Activated CD4-positive, alpha-beta memory T cell treated with anti-CD3 and anti-CD28 coated beads, Interleukin-2, amount 10 ng/mL, durations not matched to agents 7 days and 5 days (primary cell): ENCODE data around the gene TREML2. TPM values are rescaled to one million over a fixed set of nuclear protein-coding genes. Genes with fewer than 3 reads are reported as not detected.

Experiments
- CTCF ChIA-PET: fragments of 350-600 bp; sonication (Branson Sonifier 250); formaldehyde crosslinking; loops from one replicate; lab custom pipeline; 2021; ENCODE audit warnings: antibody characterized with exemption, inconsistent platforms; lab: Charles Lee
- POLR2A ChIA-PET: fragments of 350-600 bp; sonication (Branson Sonifier 250); formaldehyde crosslinking; loops from one replicate; lab custom pipeline; 2021; ENCODE audit warnings: antibody characterized with exemption; lab: Charles Lee
- DNase-seq: peaks from one replicate; pipeline ENCODE4 v3.0.0-alpha.2; 2020
- H3K27ac Mint-ChIP-seq: one replicate; pipeline ENCODE4 v1.8.0; 2021; ENCODE audit warnings: mild to moderate bottlenecking, mixed read lengths
- H3K27me3 Mint-ChIP-seq: one replicate; pipeline ENCODE4 v1.8.0; 2021; ENCODE audit warnings: mixed read lengths
- H3K36me3 Mint-ChIP-seq: one replicate; pipeline ENCODE4 v1.8.0; 2021; ENCODE audit warnings: low read depth, mixed read lengths
- H3K4me1 Mint-ChIP-seq: one replicate; pipeline ENCODE4 v1.8.0; 2021; ENCODE audit warnings: mixed read lengths
- H3K4me3 Mint-ChIP-seq: one replicate; pipeline ENCODE4 v1.8.0; 2021; ENCODE audit warnings: mild to moderate bottlenecking, mixed read lengths
- H3K9me3 Mint-ChIP-seq: one replicate; pipeline ENCODE4 v1.8.0; 2021; ENCODE audit warnings: mixed read lengths
- total RNA-seq, 2 experiments: library from RNA; stranded (reverse); gene quantifications; one replicate each; pipeline ENCODE4 v1.2.3, GENCODE V29; 2021

Gene TREML2
- total RNA-seq, 2 experiments from 2014 or later, result 19.2 to 21.5 TPM

GRCh38 chr6:41184761-41185160, 16.2 kb downstream of the TREML2 start:
- CTCF ChIA-PET, result no interaction called here
- peak; percentile 12 for DNase-seq
- no peak overlapping the region for H3K4me3 Mint-ChIP-seq
- peaks cover under 1% of the 10 kb centered on the region for H3K27me3 Mint-ChIP-seq
- H3K9me3 Mint-ChIP-seq, result peaks cover 5% of the 10 kb centered on the region
- peaks cover 6% of the 10 kb centered on the region for H3K36me3 Mint-ChIP-seq
- POLR2A ChIA-PET, result interaction anchor here (1.2 kb wide), 1 partner anchor 16 kb away, joined by 7 read pairs; the partner anchor contains the start of gene TREML2
- H3K4me1 Mint-ChIP-seq, result peaks cover 50% of the 10 kb centered on the region
- no peak overlapping the region for H3K27ac Mint-ChIP-seq

DNA sequence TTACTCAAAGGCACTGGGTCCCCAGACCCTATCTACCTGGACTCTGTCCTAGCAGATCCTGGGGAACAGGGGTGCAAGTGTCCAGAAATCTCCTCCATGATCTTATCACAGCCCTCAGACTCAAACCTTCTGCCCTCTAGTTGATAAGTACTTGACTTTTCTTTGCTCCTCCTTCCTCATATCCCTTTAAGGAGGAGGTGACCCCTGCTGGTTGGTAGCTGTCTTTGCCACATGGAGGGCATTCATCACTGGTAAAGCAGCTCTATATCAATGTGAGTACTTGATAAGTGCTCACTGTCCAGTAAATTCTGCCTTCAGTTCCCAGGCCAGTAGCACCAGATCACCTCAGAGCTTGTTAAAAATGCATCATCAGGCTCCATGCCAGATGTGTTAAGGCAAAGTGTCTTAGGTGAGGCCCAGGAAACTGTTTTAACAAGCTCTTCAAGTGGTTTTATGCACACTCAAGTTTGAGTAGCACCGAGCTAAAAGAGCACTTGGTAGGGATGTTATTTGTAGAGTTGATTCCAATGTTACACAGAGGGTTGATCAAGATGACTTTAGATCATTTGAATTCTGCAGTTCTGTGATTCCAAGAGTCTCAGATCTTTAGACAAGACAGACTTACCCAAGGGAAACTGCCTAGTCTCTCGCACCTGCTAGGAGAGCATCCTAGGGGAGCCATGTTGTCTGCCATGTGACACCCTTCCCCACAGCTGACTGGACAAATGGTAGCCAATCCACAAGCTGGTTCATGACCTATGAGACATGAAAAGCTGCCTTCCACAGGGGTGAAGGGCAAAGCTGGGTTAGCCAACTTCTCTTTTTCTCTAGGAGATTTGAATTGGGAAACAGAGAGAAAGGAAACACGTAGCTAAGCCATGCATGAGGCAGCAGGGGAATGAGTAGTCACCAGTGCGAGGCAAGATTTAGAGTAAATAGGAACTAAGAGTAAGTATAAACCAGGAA, 18.6 kb downstream of the TREML2 start:
- no peaks in the 10 kb centered on the region for H3K9me3 Mint-ChIP-seq
- H3K4me3 Mint-ChIP-seq, result no peak overlapping the region
- peaks cover 33% of the 10 kb centered on the region for H3K4me1 Mint-ChIP-seq
- POLR2A ChIA-PET, result interaction anchor here (1.5 kb wide), 1 partner anchor 110 kb away, joined by 5 read pairs; the partner anchor contains the start of genes NFYA and OARD1
- DNase-seq, result peak; percentile 68
- CTCF ChIA-PET, result interaction anchor here (0.7 to 3.7 kb wide), 31 partner anchors 8 to 427 kb away, joined by 3 to 51 read pairs (median 6); partner anchors contain the start of genes NFYA, OARD1, TREML1 and TREML2
- H3K27ac Mint-ChIP-seq, result no peak overlapping the region
- peaks cover 11% of the 10 kb centered on the region for H3K27me3 Mint-ChIP-seq
- no peaks in the 10 kb centered on the region for H3K36me3 Mint-ChIP-seq

DNA sequence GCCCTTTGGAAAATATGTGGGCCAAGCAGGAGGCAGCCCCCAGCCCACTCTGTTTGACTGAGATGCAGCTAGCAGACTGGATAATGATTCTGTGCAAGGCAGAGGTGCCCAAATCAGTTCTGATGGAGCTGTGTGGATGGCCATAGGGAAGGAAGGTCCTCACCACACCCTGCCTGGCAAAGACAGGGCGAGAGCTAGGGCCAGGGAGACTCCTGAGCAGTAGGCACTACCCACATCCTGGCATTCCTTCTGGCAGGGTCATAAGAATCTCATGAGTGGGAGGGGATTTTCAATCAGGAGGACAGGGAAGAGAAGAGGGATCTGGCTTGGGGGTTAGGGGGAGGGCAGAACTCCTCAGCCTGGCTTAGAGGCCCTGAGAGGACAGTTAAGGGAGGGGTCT, 19.4 kb downstream of the TREML2 start:
- H3K4me1 Mint-ChIP-seq, result peaks cover 28% of the 10 kb centered on the region
- POLR2A ChIA-PET, result interaction anchor here (0.7 to 1.5 kb wide), 2 partner anchors 110 to 138 kb away, joined by 3 to 5 read pairs; partner anchors contain the start of genes NFYA and OARD1
- no peaks in the 10 kb centered on the region for H3K9me3 Mint-ChIP-seq
- no peaks in the 10 kb centered on the region for H3K36me3 Mint-ChIP-seq
- H3K4me3 Mint-ChIP-seq, result no peak overlapping the region
- H3K27ac Mint-ChIP-seq, result peak overlapping the region; percentile 2
- no peak for DNase-seq
- peaks cover 16% of the 10 kb centered on the region for H3K27me3 Mint-ChIP-seq
- CTCF ChIA-PET, result interaction anchor here (0.7 to 3.7 kb wide), 22 partner anchors 8 to 154 kb away, joined by 3 to 51 read pairs (median 6); partner anchors contain the start of gene TREML2

DNA sequence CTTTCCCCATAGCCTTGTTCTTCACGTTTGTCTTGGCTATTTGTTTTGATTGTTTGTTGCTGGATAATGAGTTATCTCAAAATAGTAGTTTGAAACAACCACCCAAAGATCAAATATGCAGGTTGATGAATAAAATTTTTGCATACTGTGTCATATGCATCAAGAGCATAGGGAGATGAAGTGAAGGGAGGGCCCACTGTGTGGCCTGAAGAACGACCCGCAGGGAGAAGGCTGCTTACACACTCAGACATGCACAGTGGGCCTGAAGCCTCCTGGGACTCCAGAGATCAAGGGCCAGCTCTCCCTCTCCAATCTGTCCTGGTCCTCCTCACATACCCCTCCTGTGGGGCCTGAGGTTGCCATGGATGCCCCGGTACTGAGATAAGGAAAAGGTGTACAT, 21.8 kb downstream of the TREML2 start:
- POLR2A ChIA-PET, result no interaction called here
- H3K4me1 Mint-ChIP-seq, result peaks cover 13% of the 10 kb centered on the region
- peaks cover 30% of the 10 kb centered on the region for H3K27me3 Mint-ChIP-seq
- CTCF ChIA-PET, result interaction anchor here (1.9 kb wide), 1 partner anchor 12 kb away, joined by 6 read pairs; no protein-coding TSS in a partner anchor
- no peak for DNase-seq
- H3K36me3 Mint-ChIP-seq, result no peaks in the 10 kb centered on the region
- H3K27ac Mint-ChIP-seq, result no peak overlapping the region
- no peak overlapping the region for H3K4me3 Mint-ChIP-seq
- no peaks in the 10 kb centered on the region for H3K9me3 Mint-ChIP-seq

- ChIA-PET POLR2A (no interaction called here), CTCF (interaction anchor here (2.0 kb wide), 1 partner anchor 85 kb away, joined by 4 read pairs; no protein-coding TSS in a partner anchor)
- no peaks in the 10 kb centered on the region for H3K36me3 Mint-ChIP-seq
- H3K27me3 Mint-ChIP-seq, result peaks cover 30% of the 10 kb centered on the region
- no peak overlapping the region for H3K27ac Mint-ChIP-seq
- H3K4me1 Mint-ChIP-seq, result peaks cover 12% of the 10 kb centered on the region
- H3K9me3 Mint-ChIP-seq, result no peaks in the 10 kb centered on the region
- no peak for DNase-seq
- no peak overlapping the region for H3K4me3 Mint-ChIP-seq
Measured at GRCh38 chr6:41177695-41178094, 23.3 kb downstream of the TREML2 start.

GRCh38 chr6:41177287-41177686, 23.7 kb downstream of the TREML2 start:
- Mint-ChIP-seq H3K27me3 (peaks cover 30% of the 10 kb centered on the region), H3K4me3 (no peak overlapping the region), H3K36me3 (no peaks in the 10 kb centered on the region), H3K9me3 (no peaks in the 10 kb centered on the region), H3K4me1 (peaks cover 9% of the 10 kb centered on the region), H3K27ac (no peak overlapping the region)
- DNase-seq, result no peak
- CTCF ChIA-PET, result interaction anchor here (0.9 to 2.0 kb wide), 2 partner anchors 85 to 97 kb away, joined by 3 to 4 read pairs; no protein-coding TSS in a partner anchor
- POLR2A ChIA-PET, result no interaction called here

GRCh38 chr6:41176189-41176588, 24.8 kb downstream of the TREML2 start:
- CTCF ChIA-PET, result interaction anchor here (0.9 to 2.0 kb wide), 3 partner anchors 84 to 108 kb away, joined by 3 to 4 read pairs (median 3); no protein-coding TSS in a partner anchor
- no peak overlapping the region for H3K27ac Mint-ChIP-seq
- H3K4me1 Mint-ChIP-seq, result no peaks in the 10 kb centered on the region
- H3K9me3 Mint-ChIP-seq, result no peaks in the 10 kb centered on the region
- POLR2A ChIA-PET, result no interaction called here
- H3K27me3 Mint-ChIP-seq, result peaks cover 30% of the 10 kb centered on the region
- H3K36me3 Mint-ChIP-seq, result no peaks in the 10 kb centered on the region
- H3K4me3 Mint-ChIP-seq, result no peak overlapping the region
- DNase-seq, result no peak

GRCh38 chr6:41175084-41175483, 25.9 kb downstream of the TREML2 start:
- Mint-ChIP-seq H3K27ac (no peak overlapping the region), H3K36me3 (no peaks in the 10 kb centered on the region), H3K27me3 (peaks cover 30% of the 10 kb centered on the region), H3K9me3 (no peaks in the 10 kb centered on the region), H3K4me3 (no peak overlapping the region), H3K4me1 (no peaks in the 10 kb centered on the region)
- CTCF ChIA-PET, result no interaction called here
- no peak for DNase-seq
- POLR2A ChIA-PET, result no interaction called here

GRCh38 chr6:41174610-41175009, 26.3 kb downstream of the TREML2 start:
- ChIA-PET POLR2A (no interaction called here), CTCF (interaction anchor here (1.9 kb wide), 1 partner anchor 8 kb away, joined by 10 read pairs; no protein-coding TSS in a partner anchor)
- Mint-ChIP-seq H3K27me3 (peaks cover 28% of the 10 kb centered on the region), H3K4me1 (no peaks in the 10 kb centered on the region), H3K9me3 (no peaks in the 10 kb centered on the region), H3K36me3 (no peaks in the 10 kb centered on the region), H3K4me3 (no peak overlapping the region), H3K27ac (no peak overlapping the region)
- DNase-seq, result no peak

GRCh38 chr6:41171908-41172307, 29.0 kb downstream of the TREML2 start:
- Mint-ChIP-seq H3K9me3 (no peaks in the 10 kb centered on the region), H3K27ac (no peak overlapping the region), H3K4me3 (no peak overlapping the region), H3K36me3 (no peaks in the 10 kb centered on the region), H3K27me3 (peaks cover 25% of the 10 kb centered on the region), H3K4me1 (no peaks in the 10 kb centered on the region)
- POLR2A ChIA-PET, result no interaction called here
- DNase-seq, result no peak
- CTCF ChIA-PET, result no interaction called here

GRCh38 chr6:41170547-41171160, 30.3 kb downstream of the TREML2 start:
- POLR2A ChIA-PET, result no interaction called here
- peaks cover 28% of the 10 kb centered on the region for H3K27me3 Mint-ChIP-seq
- H3K36me3 Mint-ChIP-seq, result no peaks in the 10 kb centered on the region

GRCh38 chr6:41167173-41167963, 33.6 kb downstream of the TREML2 start:
- H3K27me3 Mint-ChIP-seq, result peaks cover 23% of the 10 kb centered on the region
- no peaks in the 10 kb centered on the region for H3K36me3 Mint-ChIP-seq
- no peaks in the 10 kb centered on the region for H3K9me3 Mint-ChIP-seq
- H3K27ac Mint-ChIP-seq, result no peak overlapping the region
- CTCF ChIA-PET, result interaction anchor here (1.1 to 2.3 kb wide), 2 partner anchors 15 to 19 kb away, joined by 3 to 7 read pairs; no protein-coding TSS in a partner anchor
- peak; percentile 18 for DNase-seq
- POLR2A ChIA-PET, result no interaction called here
- no peaks in the 10 kb centered on the region for H3K4me1 Mint-ChIP-seq
- H3K4me3 Mint-ChIP-seq, result no peak overlapping the region

More at GRCh38 chr6:41170547-41171160, 30.3 kb downstream of the TREML2 start:
- CTCF ChIA-PET, result interaction anchor here (1.1 kb wide), 1 partner anchor 11 kb away, joined by 3 read pairs; no protein-coding TSS in a partner anchor
- Mint-ChIP-seq H3K4me3 (no peak overlapping the region), H3K4me1 (no peaks in the 10 kb centered on the region), H3K9me3 (no peaks in the 10 kb centered on the region), H3K27ac (no peak overlapping the region)
- DNase-seq, result peak; percentile 1
